Right renal pelvis (tissue), 4 donors: Measurements from ENCODE around the gene PSMB7. TPM values are rescaled to one million over a fixed set of nuclear protein-coding genes. Genes with fewer than 3 reads are reported as not detected.
A peak's percentile ranks its signal among the peaks of the same experiment; 100 is the strongest.

Source experiments
- DNase-seq, 4 donors: peaks; one replicate each; pipeline ENCODE4 v3.0.0-alpha.2; 2013; ENCODE audit warnings: low read depth in 4 of 4, low spot score in 3 of 4, missing footprints in 1 of 4
- polyA plus RNA-seq, 4 donors: library from polyadenylated mRNA; unstranded; fragments of 120-200 nt; gene quantifications; one replicate each; pipeline ENCODE4 v1.2.1, GENCODE V29; 2013; ENCODE audit not compliant: insufficient read length in 4 of 4

The PSMB7 gene
- 100 to 1,000 TPM; 202 to 226 (median 220) TPM for polyA plus RNA-seq

DNA sequence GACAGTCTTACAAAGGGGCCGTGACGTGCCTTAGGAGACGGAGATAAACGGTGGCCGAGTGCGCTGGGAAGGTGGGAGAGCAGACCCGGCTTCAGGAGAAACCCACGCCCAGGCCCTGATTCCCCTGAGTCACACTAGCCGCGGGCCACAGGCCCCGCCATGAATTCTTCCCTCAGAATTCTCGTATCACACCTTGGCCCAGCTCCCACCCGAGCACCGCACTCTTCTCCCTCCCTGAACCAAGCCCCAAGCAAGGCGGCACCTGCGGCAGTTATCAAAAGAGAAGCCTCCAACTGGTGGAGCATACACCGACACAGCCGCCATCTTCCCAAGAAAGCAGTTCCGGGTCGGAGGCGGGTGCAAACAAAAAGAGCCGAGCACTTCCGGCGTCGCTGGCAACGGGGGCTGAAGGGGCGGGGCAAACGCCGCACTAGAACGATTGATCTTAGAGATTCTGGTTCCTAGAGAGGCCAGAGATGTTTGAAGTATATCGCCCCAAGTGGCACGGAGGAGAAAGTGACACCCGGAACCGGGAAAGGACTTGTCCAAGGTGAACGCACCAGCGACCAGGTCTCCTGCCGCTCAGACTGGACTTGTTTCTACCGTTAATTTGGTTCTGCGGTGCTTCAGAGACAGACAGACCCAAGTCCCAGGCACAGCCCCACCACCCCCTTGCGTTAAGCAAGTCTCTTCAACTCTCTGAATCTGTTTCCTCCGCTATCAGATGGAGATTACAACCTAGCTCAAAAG, at the start of gene PSMB7:
Gene PSMB7, minus strand, starts transcription at position 341 of the 750 bp plus-strand sequence. Its CDS starts 17 bp downstream, at position 324.
- DNase-seq: peak; percentile 91

DNA sequence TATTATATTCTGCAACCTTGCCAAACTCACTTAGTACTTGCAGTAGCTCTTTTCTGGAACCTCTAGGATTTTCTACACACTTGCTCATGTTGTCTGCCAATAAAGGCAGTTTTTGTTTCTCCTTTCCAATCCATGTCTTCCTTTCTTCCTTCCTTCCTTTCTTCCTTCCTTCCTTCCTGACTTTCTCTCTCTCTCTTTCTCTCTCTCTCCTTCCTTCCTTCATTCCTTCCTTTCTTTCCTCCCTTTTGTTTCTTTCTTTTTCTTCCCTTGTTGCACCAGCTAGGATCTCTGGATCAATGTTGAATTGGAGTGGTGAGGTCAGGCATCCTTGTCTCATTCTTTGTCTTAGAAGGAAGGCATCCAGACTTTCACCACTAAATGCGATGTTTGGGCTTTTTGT, 47.5 kb upstream of the PSMB7 start:
- no peak for DNase-seq

DNA sequence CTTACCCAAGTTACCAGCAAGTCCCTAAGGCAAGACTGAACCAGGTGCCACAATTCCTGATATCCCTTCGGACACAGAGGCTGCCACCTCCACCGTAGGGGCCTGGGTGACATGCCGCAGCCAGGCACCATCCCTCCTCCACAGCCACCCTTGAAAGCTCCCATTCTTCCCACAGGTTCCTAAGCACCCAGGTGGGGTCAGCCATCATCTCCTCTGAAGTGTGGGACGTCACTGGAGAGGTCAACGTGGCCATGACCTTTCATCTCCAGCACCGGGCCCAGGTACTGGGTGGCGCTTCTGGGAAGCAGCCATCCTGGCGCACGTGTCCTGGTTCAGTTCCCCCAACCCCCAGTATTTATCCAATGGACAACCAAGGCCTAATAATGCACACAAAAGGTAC, 43.2 kb upstream of the PSMB7 start:
- DNase-seq: no peak

DNA sequence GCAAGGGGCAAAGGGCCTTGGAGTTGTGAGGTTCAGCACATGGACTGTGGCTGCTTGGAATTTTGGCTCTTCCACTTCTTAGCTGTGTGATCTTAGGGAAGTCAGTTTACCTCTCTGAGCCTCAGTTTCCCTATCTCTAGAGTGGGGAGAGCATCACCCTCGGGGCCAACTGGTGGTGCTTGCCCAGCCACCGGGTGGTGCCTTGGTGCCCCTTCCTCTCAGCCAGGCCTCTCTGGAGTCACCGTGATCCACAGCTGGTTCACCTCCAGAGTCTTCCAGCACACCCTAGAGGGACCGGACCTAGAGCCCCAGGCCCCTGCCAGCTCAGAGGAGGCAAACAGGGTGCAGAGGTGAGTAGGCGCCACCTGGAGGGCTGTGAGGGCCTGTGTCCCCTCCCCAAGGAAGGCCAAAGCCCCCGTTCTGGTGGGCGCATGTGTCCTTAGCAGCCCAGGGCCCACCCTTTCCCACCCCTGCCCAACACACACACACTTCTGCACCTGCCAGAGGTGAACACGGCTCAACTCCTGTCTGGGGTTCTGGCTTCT, 42.7 kb upstream of the PSMB7 start:
- no peak for DNase-seq

DNA sequence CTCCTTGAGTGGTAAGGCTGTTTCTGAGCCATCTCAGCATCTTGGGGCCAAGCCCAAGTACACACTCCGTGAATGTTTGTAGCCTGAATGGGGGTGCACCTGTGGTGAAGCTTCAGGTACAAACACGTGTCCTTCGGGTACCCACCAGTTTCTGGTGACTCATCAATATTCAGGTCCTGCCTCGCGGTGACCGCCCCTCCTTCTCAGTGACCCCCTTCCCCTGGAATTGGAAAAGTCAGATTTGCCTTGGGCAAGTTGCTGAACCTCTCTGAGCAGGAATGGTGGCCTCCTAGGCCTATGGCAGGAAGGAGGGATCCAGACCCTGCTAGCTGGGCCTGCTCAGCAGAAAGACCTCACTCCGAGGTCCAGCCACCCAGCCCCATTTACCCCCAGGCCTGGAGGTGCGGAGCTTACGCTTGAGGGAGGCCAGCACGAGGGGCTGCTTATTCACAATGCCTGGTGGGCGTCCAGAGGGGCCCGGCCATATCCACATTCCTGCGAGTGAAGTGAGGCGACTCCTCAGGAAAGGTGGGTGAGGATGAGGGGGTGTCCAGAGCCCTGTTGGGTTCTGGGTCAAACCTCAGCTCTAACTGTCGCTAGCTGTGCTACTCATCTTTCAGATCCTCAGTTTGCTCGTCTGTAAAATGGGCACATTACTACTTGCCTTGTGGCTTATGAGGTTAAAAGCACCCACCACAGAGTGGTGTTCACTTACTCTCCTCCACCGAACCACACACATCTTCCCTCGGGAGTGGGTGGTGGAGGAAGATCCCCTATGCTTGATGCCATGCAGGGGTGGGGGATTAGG, 42.0 kb upstream of the PSMB7 start:
- DNase-seq: no peak

DNA sequence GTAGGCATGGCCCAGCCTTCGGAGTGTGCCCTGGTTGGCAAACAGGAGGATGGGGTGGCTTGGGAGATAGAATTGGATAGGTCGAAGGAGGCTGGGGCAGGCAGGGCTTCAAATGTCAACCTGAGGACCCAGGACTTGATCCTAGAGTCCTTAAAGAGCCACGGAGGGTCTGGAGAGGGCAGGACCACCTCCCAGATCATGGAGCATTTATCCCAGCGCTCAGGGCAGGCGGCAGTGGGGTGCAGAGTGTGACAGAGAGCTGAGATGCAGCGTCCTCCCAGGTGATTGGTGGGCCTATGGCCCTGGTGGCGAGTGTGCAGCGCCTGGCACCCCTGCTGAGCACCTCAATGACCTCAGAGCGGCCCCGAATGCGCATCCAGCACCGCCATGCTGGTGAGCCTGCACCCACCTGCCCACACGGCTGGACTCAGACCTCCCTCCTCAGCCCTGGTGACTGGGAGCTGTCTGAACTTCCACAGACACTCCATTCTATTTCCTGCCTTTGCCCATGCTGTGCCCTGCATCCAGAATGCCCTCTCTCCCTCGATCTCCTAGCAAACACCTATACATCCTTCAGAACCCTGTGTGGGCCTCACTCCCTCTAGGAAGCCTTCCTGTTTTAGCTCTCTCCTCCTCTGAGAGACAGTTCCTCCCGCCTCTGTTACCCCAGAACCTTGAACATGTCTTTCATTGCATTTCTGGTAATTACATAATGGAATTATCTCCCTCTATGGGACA, 41.3 kb upstream of the PSMB7 start:
- no peak for DNase-seq

DNA sequence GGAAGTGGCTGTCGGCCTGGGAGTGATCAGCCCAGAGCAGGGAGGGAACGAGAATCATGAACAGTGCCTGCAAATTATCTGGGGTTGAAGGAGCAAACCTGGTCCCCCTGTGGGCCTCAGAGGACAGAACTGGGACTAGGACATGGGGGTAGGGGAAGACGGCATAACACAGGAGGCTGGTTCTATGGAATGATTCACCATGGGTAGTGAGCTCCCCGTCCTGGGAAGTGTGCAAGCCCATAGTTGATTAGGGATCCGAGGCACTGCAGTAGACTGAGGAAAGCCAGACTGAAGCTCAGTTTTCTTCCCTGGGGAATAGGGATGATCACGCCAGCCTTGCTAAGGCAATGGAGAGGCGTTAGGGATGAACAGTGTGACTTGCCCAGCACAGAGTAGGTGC, 40.6 kb upstream of the PSMB7 start:
- no peak for DNase-seq

DNA sequence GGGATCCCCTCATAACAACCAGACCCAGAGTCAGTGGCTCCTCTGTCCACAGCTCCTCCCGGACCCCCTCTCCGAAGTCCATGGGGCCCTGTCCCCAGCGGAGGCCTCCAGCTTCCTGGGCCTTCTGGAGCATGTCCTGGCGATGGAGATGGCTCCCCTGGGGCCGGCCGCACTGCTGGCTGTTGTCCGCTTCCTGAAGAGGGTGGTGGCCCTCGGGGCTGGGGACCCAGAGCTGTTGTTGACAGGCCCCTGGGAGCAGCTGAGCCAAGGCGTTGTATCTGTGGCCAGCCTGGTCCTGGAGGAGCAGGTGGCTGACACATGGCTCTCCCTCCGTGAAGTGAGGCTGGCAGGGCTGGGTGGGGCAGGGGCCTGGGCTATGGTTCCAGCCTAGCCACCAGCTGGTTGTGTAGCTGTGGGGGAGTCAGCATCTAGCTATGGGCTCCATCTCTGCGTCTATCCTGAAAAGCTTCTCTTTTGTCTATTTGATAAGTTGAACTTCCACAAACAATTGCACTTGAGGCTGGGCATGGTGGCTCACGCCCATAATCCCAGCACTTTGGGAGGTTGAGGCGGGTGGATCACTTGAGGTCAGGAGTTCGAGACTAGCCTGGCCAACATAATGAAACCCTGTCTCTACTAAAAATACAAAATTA, 39.7 kb upstream of the PSMB7 start:
- DNase-seq: no peak

DNA sequence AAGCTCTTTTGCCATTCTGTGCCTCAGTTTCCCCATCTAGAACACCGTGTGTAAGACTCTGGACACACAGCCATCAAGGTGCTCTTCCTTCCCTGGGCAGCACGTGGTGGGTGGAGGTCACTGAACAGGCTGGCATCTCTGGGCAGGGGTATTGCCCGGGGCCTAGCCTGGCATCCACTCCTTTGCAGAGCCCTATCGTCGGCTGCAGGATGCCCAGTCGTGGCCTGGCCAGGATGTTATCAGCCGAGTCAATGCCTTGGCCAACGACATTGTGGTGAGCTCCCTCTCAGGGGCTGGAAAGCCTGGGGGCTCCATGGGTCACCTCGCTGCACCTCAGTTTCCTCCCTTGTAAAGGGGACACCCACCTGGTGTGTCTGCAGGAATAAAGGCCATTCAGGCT, 39.1 kb upstream of the PSMB7 start:
- DNase-seq: no peak

DNA sequence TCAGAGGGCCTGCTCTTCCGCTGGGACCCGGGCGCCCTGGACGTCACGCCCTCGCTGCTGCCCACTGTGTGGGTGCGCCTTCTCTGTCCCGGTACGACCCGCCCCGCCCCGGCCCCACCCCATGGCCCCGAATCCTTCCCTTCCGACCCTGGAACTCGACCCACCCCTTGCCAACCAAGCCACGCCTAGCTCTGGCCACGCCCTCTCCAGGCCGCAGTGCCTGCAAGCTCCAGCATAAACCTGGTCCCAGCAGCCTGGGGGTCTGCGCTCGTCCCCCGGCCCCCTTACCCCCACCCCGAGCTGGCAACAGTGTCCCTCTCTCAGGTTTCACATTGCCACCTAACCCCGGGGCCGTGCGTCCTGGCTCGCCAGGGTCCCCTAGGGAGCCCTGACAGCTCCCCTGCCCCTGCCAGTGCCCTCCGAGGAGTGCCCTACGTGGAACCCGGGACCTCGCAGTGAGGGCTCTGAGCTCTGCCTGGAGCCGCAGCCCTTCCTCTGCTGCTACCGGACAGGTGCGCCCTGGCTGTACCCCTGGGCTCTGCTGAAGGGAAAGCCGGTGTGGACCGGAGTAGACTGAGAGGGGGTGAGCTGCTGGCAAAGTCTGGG, 38.4 kb upstream of the PSMB7 start:
- DNase-seq: no peak

DNA sequence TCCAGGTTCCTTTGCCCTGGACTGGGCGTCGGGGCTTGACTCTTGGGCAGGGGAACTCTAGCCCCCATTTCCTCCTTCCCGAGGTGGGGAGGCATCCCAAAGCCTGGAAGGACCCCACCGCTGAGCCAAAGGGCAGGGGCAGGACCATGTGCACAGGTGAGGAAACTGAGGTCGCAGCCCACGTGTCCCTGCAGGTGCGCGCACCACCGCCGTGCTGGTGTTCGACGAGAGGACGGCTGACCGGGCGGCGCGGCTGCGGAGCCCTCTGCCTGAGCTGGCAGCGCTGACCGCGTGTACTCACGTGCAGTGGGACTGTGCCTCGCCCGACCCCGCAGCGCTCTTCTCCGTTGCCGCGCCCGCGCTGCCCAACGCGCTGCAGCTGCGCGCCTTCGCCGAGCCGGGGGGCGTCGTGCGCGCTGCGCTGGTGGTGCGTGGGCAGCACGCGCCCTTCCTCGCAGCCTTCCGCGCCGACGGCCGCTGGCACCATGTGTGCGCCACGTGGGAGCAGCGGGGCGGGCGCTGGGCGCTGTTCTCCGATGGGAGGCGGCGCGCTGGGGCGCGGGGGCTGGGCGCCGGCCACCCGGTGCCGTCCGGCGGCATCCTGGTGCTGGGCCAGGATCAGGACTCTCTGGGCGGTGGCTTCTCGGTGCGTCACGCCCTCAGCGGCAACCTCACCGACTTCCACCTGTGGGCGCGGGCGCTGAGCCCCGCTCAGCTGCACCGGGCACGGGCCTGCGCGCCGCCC, 37.8 kb upstream of the PSMB7 start:
- no peak for DNase-seq

DNA sequence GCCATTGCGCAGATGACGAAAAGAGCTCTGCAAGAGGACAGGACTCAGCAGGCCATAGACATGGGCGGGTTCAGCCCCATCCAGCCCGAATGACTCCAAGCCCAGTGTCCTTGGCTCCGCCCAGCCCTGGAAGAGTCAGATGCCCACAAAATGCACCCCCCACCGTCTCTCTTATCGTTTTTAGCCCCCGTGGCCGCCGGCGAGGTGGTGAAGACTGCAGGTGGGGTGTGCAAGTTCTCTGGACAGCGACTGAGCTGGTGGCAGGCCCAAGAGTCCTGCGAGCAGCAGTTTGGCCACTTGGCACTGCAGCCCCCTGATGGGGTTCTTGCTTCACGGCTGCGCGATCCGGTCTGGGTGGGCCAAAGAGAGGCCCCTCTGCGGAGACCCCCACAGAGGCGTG, 37.1 kb upstream of the PSMB7 start:
- no peak for DNase-seq

DNA sequence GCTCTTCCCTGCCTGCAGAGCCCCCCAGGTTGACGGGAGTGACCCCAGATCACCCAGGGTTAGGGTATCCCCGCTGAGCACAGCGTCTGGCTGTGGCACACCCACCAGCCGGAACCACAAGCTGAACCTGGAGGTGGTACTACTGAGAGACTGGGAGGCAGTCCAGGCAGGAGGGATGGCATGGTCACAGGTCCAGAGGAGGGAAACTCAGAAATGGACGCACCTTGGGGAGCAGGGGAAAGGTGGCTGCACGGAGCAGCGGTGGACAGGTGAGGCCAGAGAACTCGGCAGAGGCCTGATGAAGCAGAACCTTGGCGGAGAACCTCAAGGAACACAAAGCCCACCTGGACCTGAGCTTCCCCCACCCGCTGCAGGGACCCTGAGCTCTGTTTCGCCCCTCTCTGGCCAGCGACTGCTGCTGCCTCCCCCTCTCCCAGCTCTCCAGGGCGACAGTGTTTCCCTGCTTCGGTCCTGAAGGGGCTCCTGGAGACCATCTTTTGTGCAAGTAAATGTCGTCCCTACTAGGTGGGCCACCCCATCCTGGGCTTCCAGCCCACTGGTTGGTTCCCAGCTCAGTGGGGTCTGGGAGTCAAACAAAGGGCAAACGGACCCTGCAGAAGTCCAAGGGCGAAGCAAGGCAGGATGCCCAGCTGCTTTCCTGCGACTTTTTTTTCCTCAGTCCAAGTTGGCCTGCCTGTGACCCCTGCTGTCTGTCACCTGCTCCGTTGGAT, 35.9 kb upstream of the PSMB7 start:
- DNase-seq: no peak

DNA sequence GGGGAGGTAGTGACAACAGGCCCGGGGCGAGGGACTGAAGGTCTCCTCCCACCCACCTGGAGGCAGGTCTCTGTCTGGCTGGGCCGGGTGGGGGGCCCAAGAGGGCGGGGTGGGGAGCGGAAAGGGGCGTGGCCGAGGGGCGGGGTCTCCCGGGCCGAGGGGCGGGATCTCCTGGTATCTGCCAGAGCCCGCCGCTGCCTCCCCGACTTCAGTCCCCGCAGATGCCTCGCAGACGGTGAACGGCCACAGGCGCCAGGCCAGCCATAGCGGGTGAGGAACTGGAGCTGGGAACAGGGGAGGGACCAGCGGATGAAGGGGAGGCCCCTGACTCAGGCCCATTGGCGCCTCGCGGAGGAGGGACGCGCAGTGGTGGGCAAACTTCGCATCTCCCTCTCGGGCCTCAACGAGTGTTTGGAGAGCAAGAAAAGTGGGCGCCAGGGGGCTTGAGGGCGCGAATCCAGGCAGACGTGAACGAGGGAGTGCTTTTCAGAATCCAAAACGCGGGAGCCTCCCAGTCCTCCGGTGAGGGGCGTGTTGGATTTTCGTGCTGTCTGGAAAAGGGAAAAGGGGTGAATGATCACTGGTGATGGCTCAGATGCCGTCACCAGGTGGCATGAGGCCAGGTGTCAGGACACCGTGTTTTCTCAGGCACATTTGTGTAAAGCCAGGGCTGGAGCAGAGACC, 35.1 kb upstream of the PSMB7 start, which contains the start of gene ADGRD2:
Gene ADGRD2, plus strand, starts transcription at position 211 of the 684 bp plus-strand sequence. CDS start 1,216 bp downstream, outside the sequence.
- DNase-seq: peak in 2 of 4 donors; percentile 16 to 32

DNA sequence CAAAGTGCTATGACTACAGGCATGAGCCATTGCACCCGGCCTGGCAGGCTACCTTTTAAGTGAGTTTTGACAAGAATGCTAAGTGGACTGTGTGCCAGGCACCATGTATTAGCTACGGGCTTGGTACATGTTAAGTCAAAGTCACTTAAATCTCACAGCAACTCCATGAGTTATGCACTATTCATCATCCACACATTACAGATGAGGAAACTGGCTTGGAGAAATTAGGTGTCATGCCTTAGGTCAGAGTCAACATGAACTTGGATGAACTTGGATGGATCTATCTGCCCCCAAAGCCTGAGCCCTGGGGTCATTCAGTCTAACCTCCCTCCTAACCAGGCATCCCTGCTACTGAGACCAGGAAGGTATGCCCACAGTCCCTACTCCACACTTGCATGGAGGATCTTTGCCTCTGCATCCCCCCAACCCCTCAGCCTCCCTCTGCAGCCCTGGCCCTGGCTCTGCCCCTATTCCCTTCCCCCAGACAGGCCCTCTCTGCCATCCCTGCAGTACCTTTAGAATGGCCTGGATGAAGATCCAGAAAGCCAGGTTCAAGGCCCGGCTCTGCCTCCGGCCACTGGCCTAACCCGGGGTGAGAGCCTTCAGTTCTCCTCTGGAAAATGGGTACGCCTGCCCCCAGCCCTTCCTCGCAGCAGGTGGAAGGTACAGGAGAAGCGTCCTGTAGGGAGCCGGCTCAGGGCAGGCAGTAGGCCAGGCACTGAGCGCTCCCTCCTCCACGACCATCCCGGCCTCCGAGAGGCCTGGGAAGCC, 34.3 kb upstream of the PSMB7 start:
- DNase-seq: no peak

DNA sequence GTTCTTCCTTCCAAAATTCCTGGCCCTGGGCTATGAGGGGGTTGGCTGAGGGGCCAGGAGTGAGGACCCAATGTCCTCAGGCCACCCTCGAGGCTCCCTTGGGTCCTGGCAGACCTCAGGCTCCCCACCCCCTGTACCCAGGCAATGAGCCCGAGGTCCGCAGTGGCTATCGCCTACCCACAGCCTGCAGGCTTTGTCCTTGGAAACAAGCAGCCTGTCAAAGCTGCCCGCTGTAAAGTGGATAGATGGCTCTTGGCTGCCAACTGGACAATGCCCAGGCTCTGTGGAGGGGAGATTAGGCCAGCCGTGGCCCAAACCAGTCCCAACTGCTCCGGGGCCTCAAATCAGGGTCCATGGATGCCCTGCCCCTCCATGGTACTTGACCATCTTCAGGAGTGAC, 32.8 kb upstream of the PSMB7 start:
- DNase-seq: no peak

DNA sequence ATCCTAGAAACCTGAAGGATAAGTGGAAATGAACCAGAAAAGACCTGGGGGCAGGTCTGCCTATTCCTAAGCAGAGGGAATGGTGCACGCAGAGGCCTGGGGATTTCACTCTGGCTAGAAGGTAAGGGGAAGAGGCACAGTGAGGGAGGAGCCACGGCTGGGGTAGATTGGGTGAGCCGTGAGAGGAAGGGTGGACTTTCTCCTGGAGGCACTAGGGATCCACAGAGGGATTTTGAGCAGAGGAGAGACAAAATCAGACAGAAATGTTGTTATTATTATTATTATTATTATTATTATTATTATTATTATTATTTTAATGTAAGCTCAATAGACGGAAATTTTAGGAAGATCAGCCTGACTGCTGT, 32.0 kb upstream of the PSMB7 start:
- DNase-seq: no peak
